Ureter (tissue), 1 donor: Measurements from ENCODE around the gene PRKN. TPM values are rescaled to one million over a fixed set of nuclear protein-coding genes. Genes with fewer than 3 reads are reported as not detected.
"Not testable (repeated sequence)": the region's sequence is repeated elsewhere in the genome, so short reads cannot be mapped to it uniquely, and the experiment has no call there.

ENCODE experiments used
- DNase-seq: peaks from one replicate; pipeline ENCODE4 v3.0.0-alpha.2; 2020; ENCODE audit warnings: low spot score
- total RNA-seq: library from RNA; stranded (reverse); gene quantifications from one replicate; pipeline ENCODE4 v1.2.4, GENCODE V29; 2023
- donor health status: DM: yes; HTN: yes; CAD: no.

Gene PRKN
- total RNA-seq, 1 donor from 2014 or later: 12.1 TPM

DNA sequence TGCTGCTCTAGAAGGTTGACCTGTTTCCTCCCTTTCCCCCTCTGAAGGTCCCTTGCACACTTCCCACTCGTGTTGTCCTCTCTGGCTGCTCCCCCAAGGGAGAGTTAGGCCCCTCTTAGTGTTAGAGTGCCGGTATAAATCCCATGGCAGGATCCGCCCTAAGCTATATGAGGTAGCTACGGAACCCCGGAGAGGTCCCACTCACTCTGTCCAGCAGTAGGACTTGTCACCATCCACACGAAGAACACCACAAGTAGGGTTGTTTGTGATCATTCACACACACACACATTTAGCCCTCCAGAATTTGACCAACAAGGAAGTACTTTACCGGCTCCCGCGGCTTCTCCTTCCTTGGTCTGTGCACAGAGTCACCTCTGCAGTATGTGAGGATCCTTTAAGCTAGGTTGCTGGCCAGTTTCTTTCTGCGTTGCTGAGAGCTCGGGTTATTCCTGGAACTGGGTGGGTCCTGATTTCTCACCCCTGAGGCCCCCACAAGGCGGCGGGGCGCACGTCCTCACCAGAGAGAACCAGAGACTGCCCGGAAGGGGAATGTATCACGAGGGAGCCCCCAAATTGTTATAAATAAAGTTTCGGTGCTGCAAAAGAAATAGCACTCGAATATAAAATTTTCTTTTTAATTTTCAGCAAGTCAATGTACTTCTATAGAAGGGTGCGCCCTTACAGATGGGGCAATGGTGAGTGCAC lies 1412.9 kb downstream of the PRKN start:
- DNase-seq: not testable (repeated sequence)

DNA sequence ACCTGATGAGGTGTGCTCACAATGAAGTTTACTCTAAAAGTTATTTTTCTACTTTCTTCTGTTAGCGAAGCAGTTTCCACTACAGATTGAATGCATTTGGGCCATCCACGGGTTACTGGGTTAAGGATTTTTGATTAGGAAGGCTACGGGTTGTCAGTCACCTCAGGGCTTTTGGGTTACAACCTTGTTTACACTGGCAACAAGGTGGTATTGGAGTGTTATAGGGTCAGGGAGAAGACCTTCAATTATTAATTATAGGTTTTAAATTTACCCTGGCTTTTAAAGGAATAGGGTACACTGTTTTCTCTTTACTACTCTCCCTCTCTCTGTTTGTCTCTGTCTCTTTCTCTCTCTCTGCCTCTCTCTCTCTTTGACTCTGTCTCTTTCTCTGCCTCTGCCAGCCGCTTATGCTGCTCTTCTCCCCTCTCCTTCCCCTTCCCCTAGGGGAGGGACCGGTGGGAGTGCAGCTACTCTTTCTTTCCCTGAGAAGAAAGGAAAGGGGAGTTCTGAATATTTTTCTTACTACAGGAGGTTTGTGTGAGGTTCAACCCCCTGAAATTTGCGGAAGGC lies 1413.5 kb downstream of the PRKN start:
- DNase-seq: no peak

DNA sequence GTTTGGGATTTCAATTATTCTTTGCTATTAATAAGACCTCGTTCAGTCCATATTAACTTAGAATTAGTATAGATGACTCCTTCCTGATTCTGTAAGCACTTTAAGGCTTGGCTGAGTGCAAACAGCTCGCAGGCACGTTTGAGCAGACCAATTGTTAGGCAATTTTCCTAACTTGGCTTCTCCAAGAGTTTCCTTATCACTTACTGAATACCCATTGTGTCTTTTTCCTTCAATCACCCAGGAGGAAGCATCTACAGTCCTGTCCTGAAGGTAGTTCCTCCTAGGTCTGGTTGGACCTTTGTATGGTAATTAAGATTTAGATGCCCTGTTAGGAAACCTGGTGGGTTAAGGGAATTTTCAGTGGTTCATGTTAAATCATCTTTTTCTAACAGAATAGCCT lies 1414.1 kb downstream of the PRKN start:
- DNase-seq: not testable (repeated sequence)

DNA sequence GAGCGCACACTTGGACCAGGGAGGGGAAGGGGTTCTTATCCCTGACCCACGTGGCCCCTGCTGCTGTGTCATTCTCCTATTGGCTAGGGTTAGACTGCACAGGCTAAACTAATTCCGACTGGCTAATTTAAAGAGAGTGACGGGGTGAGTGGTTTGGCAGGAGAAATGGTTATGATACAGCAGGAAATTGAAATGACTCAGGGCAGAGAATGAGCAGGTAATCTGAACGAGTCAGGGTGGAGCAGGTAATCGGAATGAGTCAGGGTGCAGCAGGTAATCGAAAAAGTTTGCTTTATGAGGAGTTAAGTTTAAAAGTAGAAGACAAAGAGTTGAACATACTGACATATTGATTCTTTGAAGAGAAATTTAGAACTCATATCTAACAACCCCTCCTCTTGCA lies 1417.8 kb downstream of the PRKN start:
- DNase-seq: peak; percentile 12

DNA sequence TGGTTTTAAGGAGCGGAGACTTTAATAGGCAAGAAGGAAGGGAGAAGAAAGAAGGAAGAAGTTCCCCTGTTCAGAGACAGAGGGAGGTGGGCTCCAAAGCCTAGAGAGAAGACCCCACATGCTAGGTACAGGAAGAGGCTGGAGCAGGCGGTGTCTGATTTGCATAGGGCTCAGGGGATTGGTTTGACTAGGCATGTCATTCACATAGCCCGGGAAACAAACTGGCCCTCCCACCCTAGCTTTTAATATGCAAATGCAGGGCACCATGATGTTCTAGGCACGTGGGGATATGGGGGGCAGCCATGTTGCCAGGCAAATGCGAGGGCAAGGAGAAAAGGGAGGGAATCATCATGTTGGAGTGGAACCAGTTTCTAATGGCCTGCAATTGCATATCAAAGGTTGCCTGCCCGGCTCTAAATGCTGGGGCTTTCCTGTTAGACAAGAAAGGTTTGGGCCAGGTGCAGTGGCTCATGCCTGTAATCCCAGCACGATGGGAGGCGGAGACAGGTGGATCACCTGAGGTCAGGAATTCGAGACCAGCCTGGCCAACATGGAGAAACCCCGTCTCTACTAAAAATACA lies 1419.4 kb downstream of the PRKN start:
- no peak for DNase-seq

DNA sequence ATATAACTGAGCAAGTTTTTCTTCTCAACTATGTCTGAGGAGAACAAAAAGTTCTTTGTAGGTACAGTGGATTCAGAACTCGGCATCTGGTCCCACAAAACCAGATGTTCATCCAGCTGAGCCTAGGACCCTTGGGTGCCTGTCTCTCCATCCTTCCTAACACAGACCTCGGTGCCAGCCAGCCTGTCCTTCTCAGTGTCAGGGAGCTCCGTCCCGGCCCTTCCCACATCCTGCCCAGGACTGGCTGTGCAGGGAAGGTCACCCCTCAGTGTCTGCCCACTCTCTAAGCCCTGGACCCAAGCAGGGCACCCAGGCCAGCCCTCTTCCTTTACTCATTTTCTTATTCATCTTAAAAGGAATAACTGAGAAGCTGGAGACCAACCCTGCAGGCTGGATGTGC lies 1421.7 kb downstream of the PRKN start:
- no peak for DNase-seq

DNA sequence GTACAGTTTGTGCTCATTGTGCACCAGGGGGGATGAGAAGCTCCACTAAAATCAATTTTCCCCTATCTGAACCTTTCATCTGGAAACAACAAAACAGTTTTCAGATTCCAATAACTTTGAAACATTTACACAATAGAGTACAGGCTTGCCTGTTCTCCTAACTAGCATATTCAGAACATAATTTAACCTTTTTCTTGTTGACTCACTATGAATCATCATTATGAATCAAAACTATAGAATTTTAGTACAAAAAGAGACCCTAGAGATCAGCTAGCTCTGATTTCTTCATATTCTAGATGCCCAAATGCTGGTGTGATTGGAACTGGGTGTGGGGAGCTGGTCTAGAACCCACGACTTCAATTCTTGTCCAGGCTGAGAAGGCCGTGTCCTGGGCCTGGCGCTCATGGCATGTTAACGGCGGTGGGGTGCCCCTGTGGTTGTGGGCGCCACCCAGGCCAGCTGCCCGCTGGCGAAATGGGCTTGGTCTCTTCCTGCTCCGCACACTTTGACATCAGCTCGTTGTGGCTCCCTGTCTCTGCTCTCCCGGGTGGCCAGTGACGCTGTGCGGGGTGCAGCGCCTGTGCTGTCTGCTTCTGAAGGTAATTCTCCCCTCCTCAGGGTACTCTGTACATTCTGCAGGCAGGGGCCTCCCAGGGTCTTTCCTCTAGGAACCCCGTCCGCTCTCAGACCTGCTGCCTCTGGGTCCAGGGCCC lies 1423.8 kb downstream of the PRKN start:
- DNase-seq: no peak

DNA sequence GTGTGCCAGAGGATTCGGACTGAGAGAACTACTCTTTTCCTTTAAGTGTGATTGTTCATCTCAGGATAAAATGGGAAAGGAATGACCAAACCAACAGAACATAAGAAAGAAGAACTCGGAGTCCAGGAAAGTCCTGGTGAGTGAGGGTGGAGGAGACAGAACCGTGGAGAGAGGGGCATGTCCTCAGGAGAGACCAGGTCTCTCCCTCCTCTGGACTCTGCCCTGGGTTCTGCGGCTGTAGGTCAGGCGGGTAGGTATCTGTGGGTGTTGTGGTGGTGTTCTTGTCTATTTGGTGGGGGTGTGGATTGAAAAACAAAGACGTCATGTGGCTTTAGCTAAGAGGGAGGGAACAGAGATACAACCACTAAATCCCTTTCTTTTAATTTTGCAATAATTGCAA lies 1424.6 kb downstream of the PRKN start:
- no peak for DNase-seq

DNA sequence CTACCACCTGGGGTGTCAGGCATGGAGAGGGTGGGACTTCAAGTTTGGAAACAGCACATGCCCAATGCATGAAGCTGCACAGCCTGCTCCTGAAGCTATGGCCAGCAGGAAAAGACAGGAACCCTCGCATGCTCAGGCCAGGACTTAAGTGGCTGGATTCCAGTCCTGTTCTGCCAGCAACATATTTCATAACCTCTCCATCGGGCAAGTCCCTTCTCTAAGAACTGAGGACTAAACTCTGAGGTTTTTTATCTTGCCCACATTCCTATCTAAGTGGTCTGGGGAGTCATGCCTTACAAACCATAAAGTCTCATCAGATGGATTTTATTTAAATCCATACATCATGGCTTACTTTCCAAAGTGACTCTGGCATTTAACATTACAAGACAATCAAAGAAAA lies 1426.2 kb downstream of the PRKN start:
- no peak for DNase-seq

DNA sequence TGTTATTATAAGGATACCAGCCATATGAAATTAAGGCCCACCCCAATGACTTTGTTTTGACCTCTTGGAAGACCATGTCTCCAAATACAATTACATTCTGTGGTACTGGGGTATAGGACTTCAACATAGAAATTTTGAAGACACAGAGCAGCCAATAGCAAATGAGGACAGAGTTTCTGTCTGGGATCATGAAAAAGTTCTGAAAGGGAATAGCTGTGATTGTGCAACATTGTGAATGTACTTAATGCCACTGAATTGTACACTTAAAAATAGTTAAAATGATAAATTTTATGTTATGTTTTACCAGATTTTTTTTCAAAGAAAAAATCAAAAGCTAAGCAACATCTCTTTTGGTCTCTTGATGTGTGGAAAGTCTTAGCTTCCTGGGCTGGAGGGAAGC lies 1426.7 kb downstream of the PRKN start:
- DNase-seq: no peak

DNA sequence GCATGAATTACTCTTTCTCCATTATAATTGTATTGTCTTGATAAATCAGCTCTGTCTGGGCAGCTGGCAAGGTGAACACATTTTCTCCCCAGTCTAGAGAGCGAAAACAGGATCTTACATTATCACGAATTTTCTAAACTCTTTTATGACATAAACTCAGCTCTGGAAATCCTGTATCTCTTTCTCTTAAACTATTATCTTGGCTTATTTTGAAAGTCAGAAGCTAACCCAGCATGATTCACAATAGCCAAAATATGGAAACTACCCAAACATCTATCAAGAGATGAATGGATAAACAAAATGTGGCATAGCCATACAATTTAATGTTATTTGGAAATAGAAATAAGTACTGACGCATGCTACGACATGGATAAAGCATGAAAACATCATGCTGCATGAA lies 1427.8 kb downstream of the PRKN start:
- no peak for DNase-seq

Other genes starting within 250 kb of the PRKN start
- gene PACRG, start 208 bp upstream of the PRKN start, total RNA-seq: 9.7 TPM